Brain microvascular endothelial cell (primary cell): ENCODE results near the gene COLGALT1.
A peak's percentile ranks its signal among the peaks of the same experiment; 100 is the strongest.

Experiments
- DNase-seq: peaks from one replicate; pipeline ENCODE4 v3.0.0-alpha.2; 2020
- H3K27ac ChIP-seq: fragments of 250-450 bp; sonication (Bioruptor Pico); 2 replicates; pipeline ENCODE4 v1.5.1; 2020; ENCODE audit warnings: mild to moderate bottlenecking, moderate library complexity
- H3K27me3 ChIP-seq: fragments of 250-450 bp; sonication (Bioruptor Pico); replicated peaks from 2 replicates; pipeline ENCODE4 v1.5.1; 2020; ENCODE audit warnings: mild to moderate bottlenecking
- H3K36me3 ChIP-seq: fragments of 250-450 bp; sonication (Bioruptor Pico); replicated peaks from 2 replicates; pipeline ENCODE4 v1.5.1; 2020; ENCODE audit warnings: mild to moderate bottlenecking
- H3K4me3 ChIP-seq: 2 replicates; pipeline ENCODE4 v1.5.1; 2011; ENCODE audit warnings: low read depth, mild to moderate bottlenecking, control low read depth, low read length, moderate library complexity
- in situ Hi-C: cut with HindIII; loops from 2 replicates; pipeline ENCODE4 v1.10.0; 2017; ENCODE audit warnings: low sequenced_read_pairs, low pct_ligation_motif_present
- TF ChIP-seq, protein P1 (sequence below): IDR thresholded peaks from 2 replicates; pipeline ENCODE4 v1.5.1; 2011; ENCODE audit warnings: low read depth, mild to moderate bottlenecking, moderate library complexity, low read length, control low read depth, inconsistent platforms; ENCODE audit errors: missing control alignments

Gene COLGALT1

DNA sequence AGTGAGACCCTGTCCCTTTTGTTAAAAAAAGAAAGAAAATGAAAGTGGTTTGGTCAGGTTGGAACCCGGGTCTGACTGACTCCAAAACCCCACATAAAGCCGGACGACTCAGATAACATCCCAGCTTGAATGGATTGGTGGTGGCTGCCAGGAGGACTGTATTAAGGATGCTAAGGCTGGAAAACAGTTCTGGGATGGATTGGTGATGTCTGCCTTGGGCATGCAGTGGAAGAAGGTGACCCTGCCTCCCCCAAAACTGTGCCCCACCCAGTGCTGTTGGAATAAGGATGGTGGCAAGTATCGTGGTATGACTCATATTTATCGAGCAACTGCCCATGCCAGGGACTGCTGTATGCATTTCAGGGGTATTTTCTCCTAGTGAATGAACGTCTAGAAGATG lies 18.5 kb upstream of the COLGALT1 start:
- Histone ChIP-seq H3K27ac (no peak overlapping the region), H3K4me3 (no peak overlapping the region), H3K27me3 (no peaks in the 10 kb centered on the region), H3K36me3 (no peaks in the 10 kb centered on the region)
- in situ Hi-C loops: no loop called here
- no peak for DNase-seq
- TF ChIP-seq, protein P1, sequence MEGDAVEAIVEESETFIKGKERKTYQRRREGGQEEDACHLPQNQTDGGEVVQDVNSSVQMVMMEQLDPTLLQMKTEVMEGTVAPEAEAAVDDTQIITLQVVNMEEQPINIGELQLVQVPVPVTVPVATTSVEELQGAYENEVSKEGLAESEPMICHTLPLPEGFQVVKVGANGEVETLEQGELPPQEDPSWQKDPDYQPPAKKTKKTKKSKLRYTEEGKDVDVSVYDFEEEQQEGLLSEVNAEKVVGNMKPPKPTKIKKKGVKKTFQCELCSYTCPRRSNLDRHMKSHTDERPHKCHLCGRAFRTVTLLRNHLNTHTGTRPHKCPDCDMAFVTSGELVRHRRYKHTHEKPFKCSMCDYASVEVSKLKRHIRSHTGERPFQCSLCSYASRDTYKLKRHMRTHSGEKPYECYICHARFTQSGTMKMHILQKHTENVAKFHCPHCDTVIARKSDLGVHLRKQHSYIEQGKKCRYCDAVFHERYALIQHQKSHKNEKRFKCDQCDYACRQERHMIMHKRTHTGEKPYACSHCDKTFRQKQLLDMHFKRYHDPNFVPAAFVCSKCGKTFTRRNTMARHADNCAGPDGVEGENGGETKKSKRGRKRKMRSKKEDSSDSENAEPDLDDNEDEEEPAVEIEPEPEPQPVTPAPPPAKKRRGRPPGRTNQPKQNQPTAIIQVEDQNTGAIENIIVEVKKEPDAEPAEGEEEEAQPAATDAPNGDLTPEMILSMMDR: no peak

DNA sequence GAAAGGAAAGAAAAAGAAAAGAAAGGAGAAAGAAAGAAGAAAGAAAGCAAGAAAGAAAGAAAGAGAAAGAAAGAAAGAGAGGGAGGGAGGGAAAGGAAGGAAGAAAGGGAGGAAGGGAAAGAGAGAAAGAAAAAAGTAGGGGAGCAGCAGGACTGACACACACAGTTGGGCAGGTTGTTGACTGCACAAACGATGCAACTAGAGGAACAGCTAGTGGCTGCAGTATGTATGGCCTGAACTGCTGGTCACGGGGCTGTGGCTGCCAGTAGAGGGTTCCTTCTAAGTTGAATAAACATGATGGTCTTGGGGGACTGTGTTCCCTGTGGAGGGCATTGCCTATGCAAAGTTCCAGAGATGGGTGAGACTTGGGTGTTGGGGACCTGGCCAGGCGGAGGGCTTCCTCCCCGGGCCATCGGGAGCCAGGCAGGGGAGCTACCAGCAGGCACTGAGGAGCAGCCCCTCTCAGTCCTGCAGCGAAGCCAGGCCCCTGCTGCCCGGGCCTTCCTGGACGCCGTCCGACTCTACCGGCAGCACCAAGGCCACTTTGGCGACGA lies 16.7 kb upstream of the COLGALT1 start:
- Histone ChIP-seq H3K36me3 (no peaks in the 10 kb centered on the region), H3K27me3 (no peaks in the 10 kb centered on the region), H3K4me3 (peak overlapping the region; percentile 46), H3K27ac (no peak overlapping the region)
- TF ChIP-seq, protein P1: no peak
- in situ Hi-C loops: no loop called here
- DNase-seq: no peak

DNA sequence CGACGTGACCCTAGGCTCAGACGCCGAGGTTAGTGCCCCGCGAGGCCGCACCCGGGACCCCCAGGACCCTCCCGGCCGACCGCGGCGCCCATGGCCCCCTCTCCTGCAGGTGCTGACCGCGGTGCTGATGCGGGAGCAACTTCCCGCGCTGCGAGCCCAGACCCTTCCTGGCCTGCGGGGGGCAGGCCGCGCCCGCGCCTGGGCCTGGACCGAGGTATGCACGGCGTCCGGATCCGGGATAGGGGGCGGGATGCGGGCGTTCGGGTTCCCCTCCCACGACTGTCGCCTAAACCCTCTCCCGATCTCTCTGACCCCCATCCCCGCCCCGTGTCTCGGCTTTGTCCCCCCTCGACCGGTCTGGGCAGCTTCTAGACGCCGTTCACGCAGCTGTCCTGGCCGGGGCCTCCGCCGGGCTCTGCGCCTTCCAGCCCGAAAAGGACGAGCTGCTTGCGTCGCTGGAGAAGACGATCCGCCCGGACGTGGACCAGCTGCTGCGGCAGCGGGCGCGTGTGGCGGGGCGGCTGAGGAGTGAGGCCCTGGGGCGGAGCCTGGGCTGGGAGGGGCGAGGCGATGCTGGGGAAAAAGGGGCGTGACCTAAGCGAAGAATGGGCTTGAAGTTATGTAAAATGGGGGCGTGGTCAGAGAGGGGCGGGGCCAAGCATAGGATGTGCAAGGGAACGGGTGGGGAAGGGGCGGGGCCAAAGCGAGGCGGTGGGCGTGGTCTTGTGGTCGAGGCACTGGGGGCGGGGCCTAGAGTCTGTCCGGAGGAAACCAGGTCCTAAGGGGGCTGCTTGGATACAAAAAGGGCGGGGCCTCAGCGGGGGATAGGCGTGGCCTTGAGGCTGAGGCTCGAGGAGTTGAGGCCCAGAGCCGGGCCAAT lies 16.0 kb upstream of the COLGALT1 start:
- Histone ChIP-seq H3K27ac (no peak overlapping the region), H3K27me3 (no peaks in the 10 kb centered on the region), H3K4me3 (peak overlapping the region; percentile 46), H3K36me3 (no peaks in the 10 kb centered on the region)
- TF ChIP-seq, protein P1: peak; percentile 44
- in situ Hi-C loops: no loop called here
- peak; percentile 99 for DNase-seq

DNA sequence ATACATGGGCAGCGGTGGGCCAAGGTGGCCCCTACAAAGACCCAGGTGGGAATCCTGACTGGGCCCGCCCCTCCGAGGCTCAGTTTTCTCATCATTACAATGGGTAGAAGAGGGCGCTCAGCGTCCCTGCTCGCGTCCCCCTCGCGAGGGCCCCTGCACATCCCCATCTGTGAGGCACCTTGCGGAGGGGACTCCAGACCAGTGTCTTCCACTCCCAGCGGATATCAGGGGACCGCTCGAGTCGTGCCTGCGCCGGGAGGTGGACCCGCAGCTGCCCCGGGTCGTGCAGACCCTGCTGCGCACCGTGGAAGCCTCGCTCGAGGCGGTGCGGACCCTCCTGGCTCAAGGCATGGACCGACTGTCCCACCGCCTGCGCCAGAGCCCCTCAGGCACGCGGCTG lies 15.3 kb upstream of the COLGALT1 start:
- in situ Hi-C loops: no loop called here
- no peak overlapping the region for H3K4me3 ChIP-seq
- H3K36me3 ChIP-seq: no peaks in the 10 kb centered on the region
- no peak overlapping the region for H3K27ac ChIP-seq
- DNase-seq: no peak
- no peaks in the 10 kb centered on the region for H3K27me3 ChIP-seq
- TF ChIP-seq, protein P1: no peak

DNA sequence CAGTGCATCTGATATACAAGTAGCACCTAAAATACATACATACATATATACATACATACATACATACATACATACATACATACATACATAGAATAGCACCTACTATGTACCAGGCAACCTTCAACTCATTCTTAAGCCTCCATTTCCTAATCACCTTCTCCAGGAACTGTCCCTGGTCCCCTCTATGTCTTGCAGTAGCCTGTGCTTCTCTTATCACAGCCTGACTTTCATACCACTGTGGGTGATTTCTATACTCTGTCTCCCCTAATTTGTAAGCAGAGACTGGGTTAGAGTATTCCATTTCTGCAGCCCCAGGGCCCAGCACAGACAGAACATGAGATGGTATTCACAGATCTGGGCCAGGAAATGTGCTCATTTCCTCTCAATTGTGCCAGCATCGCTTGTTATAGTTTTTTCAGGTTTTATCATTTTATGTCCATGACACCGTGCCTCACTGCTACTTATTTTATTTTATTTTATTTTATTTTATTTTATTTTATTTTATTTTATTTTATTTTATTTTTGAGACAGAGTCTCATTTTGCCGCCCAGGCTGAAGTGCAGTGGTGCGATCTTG lies 14.2 kb upstream of the COLGALT1 start:
- TF ChIP-seq, protein P1: no peak
- no peak overlapping the region for H3K27ac ChIP-seq
- no peaks in the 10 kb centered on the region for H3K36me3 ChIP-seq
- H3K27me3 ChIP-seq: no peaks in the 10 kb centered on the region
- H3K4me3 ChIP-seq: no peak overlapping the region
- in situ Hi-C loops: no loop called here
- DNase-seq: no peak
